ENCODE measurements around the gene GALNT9.

DNA sequence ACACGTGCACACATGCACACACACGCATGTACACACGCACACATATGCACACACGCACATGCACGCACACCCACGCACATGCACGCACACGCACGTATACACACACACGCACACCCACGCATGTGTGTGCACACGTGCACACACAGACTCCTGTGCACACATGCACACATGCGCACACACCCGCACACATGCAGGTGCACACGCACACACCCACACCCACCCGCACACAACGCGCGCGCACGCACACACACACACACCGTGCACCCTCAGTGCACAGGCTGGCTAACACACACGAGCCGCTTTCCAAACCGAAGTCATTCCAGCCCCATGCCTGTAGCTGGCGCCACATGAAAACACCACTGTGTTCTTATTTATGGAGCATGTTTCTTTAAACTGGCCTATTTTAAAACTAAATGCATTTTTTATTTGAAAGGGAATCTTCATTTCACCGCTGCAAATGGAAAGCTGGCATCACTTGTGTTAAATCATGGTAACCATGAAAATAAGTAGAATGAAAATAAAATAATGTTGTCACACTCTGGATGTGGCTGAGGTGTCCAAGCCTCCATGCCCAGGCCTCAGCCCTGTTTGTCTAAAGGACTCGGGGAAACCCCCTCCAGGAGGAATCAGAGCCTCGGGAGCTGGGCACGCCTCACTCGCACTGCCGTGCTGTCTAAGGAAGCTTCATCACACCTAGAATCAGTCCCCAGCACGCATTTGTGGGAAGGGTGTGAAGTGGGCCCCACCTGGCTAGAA, 45.1 kb downstream of the GALNT9 start:
- TF ChIP-seq POLR2A (IDR thresholded peaks at IDR 0.05), result no peak
- TF ChIP-seq, protein P1, sequence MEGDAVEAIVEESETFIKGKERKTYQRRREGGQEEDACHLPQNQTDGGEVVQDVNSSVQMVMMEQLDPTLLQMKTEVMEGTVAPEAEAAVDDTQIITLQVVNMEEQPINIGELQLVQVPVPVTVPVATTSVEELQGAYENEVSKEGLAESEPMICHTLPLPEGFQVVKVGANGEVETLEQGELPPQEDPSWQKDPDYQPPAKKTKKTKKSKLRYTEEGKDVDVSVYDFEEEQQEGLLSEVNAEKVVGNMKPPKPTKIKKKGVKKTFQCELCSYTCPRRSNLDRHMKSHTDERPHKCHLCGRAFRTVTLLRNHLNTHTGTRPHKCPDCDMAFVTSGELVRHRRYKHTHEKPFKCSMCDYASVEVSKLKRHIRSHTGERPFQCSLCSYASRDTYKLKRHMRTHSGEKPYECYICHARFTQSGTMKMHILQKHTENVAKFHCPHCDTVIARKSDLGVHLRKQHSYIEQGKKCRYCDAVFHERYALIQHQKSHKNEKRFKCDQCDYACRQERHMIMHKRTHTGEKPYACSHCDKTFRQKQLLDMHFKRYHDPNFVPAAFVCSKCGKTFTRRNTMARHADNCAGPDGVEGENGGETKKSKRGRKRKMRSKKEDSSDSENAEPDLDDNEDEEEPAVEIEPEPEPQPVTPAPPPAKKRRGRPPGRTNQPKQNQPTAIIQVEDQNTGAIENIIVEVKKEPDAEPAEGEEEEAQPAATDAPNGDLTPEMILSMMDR (IDR thresholded peaks at IDR 0.05), result peak in 1 of 4 experiments; percentile 25

Data from prostate gland (tissue), 2 donors.